GM21423 (cell line): ENCODE measurements around the gene NCKAP5.

Source experiments
- ATAC-seq: cut with Tn5 transposase; IDR thresholded peaks from one replicate; pipeline ENCODE4 v1.9.1; 2021; ENCODE audit warnings: mild to moderate bottlenecking, moderate library complexity; ENCODE audit not compliant: unreplicated experiment

NCKAP5 gene

GRCh38 chr2:133360190-133360589 is 208.1 kb downstream of the NCKAP5 start:
- ATAC-seq: no peak

- no peak for ATAC-seq
These were observed 215.5 kb downstream of the NCKAP5 start for GRCh38 chr2:133352719-133353118.

GRCh38 chr2:133346654-133347053 is 221.6 kb downstream of the NCKAP5 start:
- ATAC-seq: no peak

GRCh38 chr2:133345638-133346037 is 222.6 kb downstream of the NCKAP5 start:
- no peak for ATAC-seq

- ATAC-seq: no peak
These were observed 223.4 kb downstream of the NCKAP5 start for GRCh38 chr2:133344849-133345248.

GRCh38 chr2:133343018-133343352 is 225.3 kb downstream of the NCKAP5 start:
- ATAC-seq: no peak

GRCh38 chr2:133342286-133343017 is 225.8 kb downstream of the NCKAP5 start:
- no peak for ATAC-seq

- ATAC-seq: no peak
These were observed 226.7 kb downstream of the NCKAP5 start for GRCh38 chr2:133341575-133341974.

GRCh38 chr2:133338224-133338623 is 230.0 kb downstream of the NCKAP5 start:
- no peak for ATAC-seq

GRCh38 chr2:133334923-133335322 is 233.3 kb downstream of the NCKAP5 start:
- no peak for ATAC-seq

- ATAC-seq: no peak
These were observed 235.1 kb downstream of the NCKAP5 start for GRCh38 chr2:133333181-133333580.

- ATAC-seq: no peak
These were observed 236.8 kb downstream of the NCKAP5 start for GRCh38 chr2:133331436-133331835.

- no peak for ATAC-seq
These were observed 241.4 kb downstream of the NCKAP5 start for GRCh38 chr2:133326652-133327397.

- no peak for ATAC-seq
These were observed 244.1 kb downstream of the NCKAP5 start for GRCh38 chr2:133324150-133324561.

- no peak for ATAC-seq
These were observed 245.4 kb downstream of the NCKAP5 start for GRCh38 chr2:133322909-133323308.

GRCh38 chr2:133317178-133317577 is 251.1 kb downstream of the NCKAP5 start:
- no peak for ATAC-seq

GRCh38 chr2:133316557-133316956 is 251.7 kb downstream of the NCKAP5 start:
- no peak for ATAC-seq

- no peak for ATAC-seq
These were observed 253.0 kb downstream of the NCKAP5 start for GRCh38 chr2:133315280-133315679.

GRCh38 chr2:133314795-133315194 is 253.5 kb downstream of the NCKAP5 start:
- no peak for ATAC-seq

- ATAC-seq: no peak
These were observed 256.1 kb downstream of the NCKAP5 start for GRCh38 chr2:133312038-133312729.

GRCh38 chr2:133306236-133306635 is 262.0 kb downstream of the NCKAP5 start:
- ATAC-seq: no peak

GRCh38 chr2:133304344-133304743 is 263.9 kb downstream of the NCKAP5 start:
- no peak for ATAC-seq
